ENCODE data around the gene PHKG2.

PHKG2 gene

GRCh38 chr16:30706046-30706445, 42.2 kb upstream of the PHKG2 start:
- no peak overlapping the region for H3K27ac ChIP-seq
- TF ChIP-seq ZFX (IDR thresholded peaks at IDR 0.05) = no peak
- no peak for TF ChIP-seq CTCF (conservative IDR thresholded peaks at IDR 0.05)

- TF ChIP-seq CTCF (conservative IDR thresholded peaks at IDR 0.05) (no peak), ZFX (IDR thresholded peaks at IDR 0.05) (no peak)
- no peak overlapping the region for H3K27ac ChIP-seq
Measured at GRCh38 chr16:30710971-30711370, 37.3 kb upstream of the PHKG2 start.

- no peak overlapping the region for H3K27ac ChIP-seq
- TF ChIP-seq CTCF (conservative IDR thresholded peaks at IDR 0.05) (no peak), ZFX (IDR thresholded peaks at IDR 0.05) (no peak)
Measured at GRCh38 chr16:30711712-30712111, 36.5 kb upstream of the PHKG2 start.

- H3K27ac ChIP-seq = no peak overlapping the region
Measured at GRCh38 chr16:30715750-30716445, 32.3 kb upstream of the PHKG2 start.

GRCh38 chr16:30720086-30720485, 28.1 kb upstream of the PHKG2 start:
- no peak for TF ChIP-seq ZFX (IDR thresholded peaks at IDR 0.05)
- TF ChIP-seq CTCF (conservative IDR thresholded peaks at IDR 0.05) = no peak
- H3K27ac ChIP-seq = no peak overlapping the region

More at GRCh38 chr16:30715750-30716445, 32.3 kb upstream of the PHKG2 start:
- TF ChIP-seq CTCF (conservative IDR thresholded peaks at IDR 0.05) = no peak
- no peak for TF ChIP-seq ZFX (IDR thresholded peaks at IDR 0.05)

- no peak overlapping the region for H3K27ac ChIP-seq
- TF ChIP-seq ZFX (IDR thresholded peaks at IDR 0.05) (no peak), CTCF (conservative IDR thresholded peaks at IDR 0.05) (no peak)
Measured at GRCh38 chr16:30720694-30721093, 27.5 kb upstream of the PHKG2 start.

- TF ChIP-seq ZFX (IDR thresholded peaks at IDR 0.05) (no peak), CTCF (conservative IDR thresholded peaks at IDR 0.05) (no peak)
- H3K27ac ChIP-seq = no peak overlapping the region
Measured at GRCh38 chr16:30721167-30721566, 27.1 kb upstream of the PHKG2 start.
